GM21717 (cell line): ENCODE measurements around the gene KIAA1217.
"Not testable (repeated sequence)": the region's sequence is repeated elsewhere in the genome, so short reads cannot be mapped to it uniquely, and the experiment has no call there.

Source experiments
- ATAC-seq: cut with Tn5 transposase; IDR thresholded peaks from one replicate; pipeline ENCODE4 v1.9.1; 2021; ENCODE audit warnings: mild to moderate bottlenecking, moderate library complexity; ENCODE audit not compliant: unreplicated experiment

KIAA1217 gene

DNA sequence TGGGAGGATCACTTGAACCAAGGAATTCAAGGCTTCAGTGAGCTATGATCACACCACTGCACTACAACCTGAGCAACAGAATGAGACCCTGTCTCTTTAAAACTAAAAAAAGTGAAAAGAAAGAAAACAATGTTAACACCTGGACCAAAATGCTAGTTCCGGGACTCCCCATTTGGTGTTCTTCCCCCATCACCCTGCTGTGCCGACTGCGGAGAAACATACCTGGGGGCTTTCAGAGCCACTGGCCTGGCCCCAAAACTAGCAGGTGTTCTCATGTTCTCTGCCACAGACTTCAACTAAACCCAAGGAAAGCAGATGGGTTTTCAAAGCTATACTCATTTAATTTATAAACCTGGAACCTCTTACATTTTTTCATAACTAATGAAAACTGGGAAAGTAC is 250.9 kb downstream of the KIAA1217 start:
- ATAC-seq = no peak

DNA sequence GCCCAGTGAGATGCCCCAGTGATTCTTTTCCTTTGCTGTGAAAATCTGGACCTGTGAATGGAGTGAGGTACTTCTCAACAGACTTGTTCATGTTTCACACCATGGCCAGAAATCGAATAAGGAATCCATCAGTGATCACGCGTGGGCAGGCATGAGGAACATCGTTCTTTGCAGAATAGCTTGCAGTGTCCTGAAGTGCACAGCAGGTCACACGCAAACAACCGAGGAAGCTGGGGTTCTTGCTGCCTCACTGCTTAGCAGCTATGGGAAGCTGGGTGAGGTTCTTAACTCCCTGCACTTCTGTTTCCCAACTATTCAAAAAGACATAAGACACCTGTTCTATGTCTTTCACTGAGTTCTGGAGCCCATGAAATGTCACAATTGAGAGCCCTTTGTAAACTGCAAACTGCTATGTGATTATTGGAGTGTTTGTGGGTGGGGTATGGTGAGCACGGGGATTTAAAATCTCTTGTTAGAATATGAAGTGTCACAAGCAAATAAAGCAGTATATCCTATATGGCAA is 253.4 kb downstream of the KIAA1217 start:
- no peak for ATAC-seq

DNA sequence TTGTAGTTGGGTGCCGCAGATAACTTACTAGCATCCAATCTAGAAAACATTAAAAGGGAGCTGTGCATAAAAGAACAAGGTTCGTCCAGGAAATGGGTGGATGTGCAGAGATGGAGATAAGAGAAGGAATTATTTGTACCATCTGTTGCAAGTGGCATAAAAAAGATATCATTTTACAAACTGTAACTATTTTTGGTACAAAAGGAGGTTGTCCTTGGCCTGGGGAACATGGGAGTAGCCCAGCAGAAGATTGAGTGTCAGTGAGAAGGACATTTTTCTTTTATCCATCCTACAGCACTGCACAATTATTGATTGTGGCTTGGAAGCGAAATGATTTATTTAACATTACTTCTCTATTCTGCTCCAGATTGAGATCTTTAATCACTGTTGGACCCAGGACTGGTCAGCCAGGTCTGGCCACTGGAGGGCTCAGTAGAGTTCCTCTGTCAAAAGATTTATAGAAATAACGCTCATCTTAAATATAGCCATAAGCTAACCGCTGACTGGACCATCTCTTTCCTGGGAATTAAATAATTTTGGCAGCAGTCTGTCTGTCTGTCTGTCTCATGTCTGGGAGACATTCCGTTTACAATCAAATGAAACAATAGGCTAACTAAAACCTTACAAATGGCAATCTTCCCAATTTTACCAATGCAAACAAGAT is 254.1 kb downstream of the KIAA1217 start:
- ATAC-seq = no peak

GRCh38 chr10:24463611-24464426 is 254.9 kb downstream of the KIAA1217 start:
- peak; percentile 61 for ATAC-seq

GRCh38 chr10:24465124-24465874 is 256.4 kb downstream of the KIAA1217 start:
- ATAC-seq = no peak

DNA sequence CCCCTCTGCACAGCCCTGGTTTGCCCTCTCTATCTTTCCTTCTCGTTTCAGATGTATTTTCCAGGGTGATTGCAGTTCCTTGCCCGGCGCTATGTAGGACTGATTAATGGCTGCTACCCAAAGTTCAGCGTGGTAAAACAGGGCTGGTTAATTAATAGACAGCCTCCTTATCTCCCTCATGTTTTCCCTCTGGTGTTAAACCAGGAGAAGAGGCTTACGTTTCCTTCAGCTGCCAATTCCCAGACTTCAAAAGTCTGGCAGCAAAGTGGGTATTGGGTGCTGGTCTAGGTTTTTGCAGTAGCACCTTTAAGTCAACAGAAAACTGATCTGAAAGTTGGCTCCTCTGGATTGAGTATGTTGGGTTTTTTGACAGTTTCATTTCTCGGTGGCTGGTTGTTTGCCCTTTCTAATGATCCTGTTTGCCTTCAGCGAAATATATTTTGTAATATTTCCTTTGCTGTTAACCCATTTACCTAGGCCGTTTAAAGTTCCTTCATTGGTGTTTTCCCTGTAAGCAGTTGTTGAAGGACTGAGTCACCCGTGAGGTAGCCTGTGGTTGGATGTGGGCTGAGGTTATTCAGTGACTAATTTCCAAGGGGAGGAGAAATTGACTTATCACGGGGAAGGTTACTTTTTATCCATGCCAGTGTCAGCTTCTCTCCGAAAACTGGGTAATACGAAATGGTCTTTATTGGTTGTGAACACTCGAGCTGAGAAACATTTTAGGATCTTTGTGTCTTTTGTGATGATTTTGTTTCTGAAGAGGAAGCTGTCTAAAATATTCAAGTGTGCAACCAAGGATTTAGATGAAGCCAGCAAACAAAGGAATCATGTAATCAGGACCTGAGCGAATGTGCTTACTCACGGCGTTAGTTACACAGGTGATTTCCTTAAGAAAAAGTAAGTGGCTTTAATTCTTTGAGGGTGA is 257.2 kb downstream of the KIAA1217 start:
- peak; percentile 51 for ATAC-seq

DNA sequence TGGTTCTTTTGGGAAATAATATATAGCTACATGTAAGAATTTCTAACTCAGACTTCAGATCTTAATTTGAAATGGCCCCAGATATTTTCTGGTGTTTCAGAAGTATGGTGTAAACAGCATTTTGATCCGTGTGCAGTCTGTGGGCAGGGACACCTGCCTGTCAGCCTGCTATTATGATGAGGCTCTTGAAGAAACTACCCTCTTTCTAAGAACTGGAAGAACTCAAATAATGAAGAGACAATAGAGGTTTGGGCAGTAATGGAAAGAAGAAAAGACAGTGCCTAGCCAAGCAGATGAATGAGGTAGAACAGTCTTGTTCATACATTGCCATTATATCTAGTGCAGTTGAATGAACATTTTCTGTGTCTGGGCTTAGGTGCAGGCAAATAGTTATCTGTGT is 258.2 kb downstream of the KIAA1217 start:
- no peak for ATAC-seq

DNA sequence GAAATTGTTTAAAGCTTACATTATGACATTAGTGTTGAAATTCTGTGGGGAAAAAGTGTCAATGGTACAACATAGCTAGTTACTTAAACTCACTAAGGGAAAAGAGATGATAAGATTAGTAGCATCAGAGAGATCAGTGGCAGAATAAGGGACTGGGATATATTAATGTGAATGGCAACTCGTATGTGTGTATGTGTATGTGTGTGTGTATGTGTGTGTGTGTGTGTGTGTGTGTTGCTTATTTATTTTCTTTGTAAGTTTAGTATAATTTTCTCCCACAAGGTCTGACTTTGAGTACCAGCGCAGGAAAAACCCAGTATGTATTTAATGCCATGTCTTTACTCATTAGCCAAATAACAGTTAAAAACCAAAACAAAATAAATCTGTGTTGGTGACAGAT is 258.7 kb downstream of the KIAA1217 start:
- ATAC-seq = no peak

DNA sequence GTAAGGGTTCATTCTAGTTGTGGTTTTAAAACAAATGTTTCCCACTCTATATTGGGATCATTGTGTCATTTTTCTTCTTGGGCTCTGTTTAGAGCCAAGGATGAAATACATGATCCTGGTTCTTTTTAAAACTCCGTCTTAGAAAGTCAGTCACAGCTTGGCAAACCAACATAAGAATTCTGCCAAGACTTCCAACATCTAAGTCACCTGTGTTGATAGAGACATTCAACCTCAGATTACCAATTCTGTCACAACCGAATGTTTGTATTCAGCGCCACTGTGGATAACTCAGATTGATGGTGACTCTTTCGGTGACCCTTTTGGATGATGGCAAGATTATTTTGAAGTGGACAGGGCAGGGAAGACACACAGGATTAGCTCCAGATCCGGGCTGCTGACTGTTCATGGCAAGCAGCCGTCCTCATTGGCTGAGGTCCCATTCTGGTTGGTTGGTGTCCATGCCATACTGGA is 259.4 kb downstream of the KIAA1217 start:
- no peak for ATAC-seq

DNA sequence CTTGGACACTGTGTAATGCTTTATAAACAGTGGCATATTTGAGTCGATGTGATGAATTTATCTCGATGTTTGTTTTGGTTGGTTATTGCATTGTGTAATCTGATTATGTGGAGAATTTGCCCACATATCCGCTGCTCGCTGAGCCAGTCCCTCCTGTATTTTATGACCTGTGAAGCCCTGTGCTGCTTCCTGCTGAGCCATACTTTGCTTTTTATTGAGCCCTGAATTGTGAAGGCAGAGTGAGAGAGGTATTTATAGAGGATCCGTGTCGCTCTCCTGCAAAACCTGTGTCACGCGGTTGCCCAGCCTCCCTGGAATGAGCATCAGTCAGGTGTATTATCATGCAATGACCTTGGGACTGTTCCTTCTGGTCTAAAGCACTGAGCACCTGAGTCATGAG is 261.1 kb downstream of the KIAA1217 start:
- ATAC-seq = no peak

DNA sequence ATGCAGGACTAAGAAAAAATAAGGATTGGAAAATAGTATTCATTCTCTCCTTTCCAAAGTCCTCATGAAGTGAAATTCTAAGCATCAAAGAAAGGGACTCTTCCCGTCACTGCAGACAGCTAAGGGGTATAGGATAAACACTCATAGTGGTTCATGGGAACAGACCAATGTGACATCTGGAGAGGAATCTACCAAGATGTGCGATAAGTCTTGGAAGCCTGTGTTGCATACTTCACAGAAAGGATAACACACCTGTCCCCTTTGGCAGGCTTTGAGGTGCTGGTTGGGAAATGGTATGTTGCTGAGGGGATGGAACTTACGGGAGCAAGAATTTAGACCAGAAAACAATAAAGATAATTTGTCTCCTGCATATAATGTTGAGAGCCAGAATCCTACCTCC is 266.7 kb downstream of the KIAA1217 start:
- ATAC-seq = no peak

DNA sequence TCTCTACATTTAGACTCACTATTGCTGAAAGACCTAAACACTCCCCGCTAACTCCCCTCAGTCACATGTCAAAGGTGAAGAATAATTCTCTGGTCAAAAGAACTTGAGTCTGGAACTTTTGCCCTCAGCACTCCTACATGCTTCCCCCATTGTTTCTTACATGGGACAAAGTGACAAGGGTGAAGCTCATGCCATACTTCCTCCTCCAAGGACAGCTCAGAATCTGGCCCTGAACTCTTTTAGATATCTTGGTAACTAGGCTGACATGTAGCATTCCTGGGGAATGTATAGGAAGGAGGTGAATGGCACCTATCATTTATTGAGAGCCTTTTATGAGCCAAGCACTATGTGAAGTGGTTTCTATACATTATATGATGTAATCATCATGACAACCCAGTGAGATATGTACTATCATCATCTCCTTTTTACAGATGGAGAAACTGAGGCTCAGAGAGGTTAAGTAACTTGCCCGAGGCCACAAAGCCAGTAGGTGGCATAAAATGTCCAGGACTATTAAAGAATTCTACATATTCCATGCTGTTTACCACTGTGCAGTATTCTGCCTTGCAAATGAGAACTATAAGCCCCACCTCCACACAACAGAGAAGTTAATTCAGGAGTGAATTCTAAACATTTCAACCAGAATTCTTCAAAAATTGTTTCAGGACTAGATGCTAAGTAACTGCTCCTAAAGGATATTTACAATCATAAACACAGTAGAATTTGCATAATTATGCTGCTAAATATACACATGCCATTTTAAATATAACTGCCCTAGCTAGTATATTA is 268.2 kb downstream of the KIAA1217 start:
- ATAC-seq = no peak

DNA sequence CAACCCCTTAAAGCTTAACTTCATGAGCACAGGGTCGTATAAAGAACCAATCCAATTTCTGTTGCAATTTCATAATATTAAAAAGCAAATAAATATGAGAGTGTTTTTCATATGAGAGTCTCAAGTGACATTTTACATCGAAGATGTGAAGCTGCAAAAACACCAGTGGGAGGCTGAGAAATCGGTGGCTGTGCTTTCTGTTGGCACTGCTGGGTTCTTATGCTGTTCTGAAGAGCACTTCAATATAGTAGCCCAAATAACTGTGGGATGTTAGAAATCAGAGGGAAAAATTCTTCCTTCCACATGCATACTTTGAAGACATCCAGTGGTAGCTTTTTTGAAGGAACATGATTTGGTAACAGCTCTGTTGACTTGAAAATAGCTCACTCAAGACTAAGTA is 269.0 kb downstream of the KIAA1217 start:
- ATAC-seq = no peak

DNA sequence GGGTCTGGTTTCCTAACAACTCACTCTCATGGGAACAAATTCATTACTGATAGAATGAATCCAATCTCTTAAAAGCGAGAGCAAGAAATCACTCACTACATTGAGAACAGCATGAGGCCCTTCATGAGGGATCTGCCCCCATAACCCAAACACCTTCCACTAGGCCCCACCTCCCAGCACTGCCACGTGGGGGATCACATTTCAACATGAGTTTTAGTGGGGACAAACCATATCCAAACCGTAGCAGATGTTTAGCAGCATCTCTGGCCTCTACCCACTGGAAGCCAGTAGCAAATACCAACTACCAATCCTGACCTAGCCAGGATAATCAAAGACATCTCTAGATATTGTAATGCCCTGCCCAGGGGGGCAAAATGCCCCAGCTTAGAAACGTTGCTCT is 270.9 kb downstream of the KIAA1217 start:
- no peak for ATAC-seq

DNA sequence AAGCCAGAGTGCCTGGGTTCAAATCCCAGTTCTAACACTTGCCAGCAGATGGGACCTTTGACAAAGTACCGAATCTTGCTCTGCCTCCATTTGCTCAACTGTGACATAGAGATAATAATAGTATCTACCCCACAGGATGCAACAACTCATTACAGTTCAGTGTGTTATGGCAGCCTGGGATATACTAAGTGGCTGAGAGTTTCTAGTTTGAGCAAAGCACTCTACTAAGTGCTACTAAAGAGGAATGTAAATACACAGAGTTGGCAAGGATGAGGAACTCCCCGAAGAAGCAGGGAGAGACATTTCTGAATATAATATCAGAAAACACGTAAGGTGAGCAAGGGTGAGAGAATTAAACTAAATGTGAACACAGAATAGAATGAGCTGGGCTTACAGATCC is 271.5 kb downstream of the KIAA1217 start:
- ATAC-seq = no peak

GRCh38 chr10:24481241-24481640 is 272.3 kb downstream of the KIAA1217 start:
- ATAC-seq = no peak

- ATAC-seq = not testable (repeated sequence)
Observed at GRCh38 chr10:24482713-24483112, 273.8 kb downstream of the KIAA1217 start.

DNA sequence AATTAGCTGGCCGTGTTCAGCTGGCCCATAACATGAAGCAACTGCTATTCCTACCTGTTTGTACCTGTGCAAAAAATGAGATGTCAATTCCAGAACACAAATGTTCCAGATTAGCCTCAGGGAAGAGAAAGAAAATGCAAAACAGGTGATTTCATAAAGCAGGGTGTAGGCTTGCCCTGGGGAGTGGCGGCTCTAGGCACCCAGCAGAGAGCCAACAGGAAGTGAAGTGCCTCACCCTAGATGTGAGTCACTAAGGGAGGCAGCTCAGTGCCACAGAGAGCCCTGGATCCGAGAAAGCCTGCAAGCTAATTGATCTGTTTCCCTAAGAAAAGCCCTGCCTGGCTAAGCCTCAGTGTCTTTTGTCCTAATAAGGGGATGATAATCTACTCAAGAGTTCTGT is 274.8 kb downstream of the KIAA1217 start:
- ATAC-seq = no peak

DNA sequence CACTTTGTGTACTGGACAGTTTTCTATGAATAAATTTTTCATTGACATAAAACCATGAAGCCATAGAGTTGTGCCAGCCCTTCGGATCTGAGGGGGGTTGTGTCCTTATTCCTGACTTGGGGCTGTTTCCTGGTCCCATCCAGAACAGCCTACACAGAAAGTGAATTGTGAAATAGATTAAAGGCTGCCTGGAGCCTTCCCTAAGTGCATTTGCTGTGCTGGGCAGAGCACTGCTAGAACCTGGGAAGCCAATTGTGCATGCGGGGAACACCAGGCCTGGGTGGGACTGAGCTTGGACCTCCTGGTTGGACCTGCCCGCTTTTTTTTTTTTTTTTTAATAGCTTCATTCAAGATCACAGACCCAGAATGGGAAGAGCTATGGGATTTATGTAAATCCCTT is 275.8 kb downstream of the KIAA1217 start:
- ATAC-seq = no peak

DNA sequence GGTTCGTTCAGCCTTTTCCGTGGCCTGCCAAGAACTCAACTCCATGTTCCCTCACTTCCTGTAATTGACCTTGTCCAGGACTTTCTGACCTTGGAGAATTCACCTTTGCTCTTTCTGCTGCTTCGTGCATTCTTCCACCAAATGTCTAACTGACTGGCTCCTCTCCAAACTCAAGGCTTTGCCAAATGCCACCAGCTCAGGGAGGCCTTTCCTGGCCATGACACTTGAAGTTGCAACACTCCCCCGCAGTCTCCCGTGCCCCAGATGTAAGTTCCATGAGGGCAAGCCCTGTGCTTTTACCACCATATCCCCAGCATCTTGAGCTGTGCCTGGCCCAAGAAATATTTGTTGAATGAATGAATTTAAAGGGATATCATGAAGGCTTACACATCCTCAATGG is 276.4 kb downstream of the KIAA1217 start:
- ATAC-seq = no peak
